HG03442 (cell line): ENCODE results near the gene NHERF1.

Source experiments
- ATAC-seq: cut with Tn5 transposase; IDR thresholded peaks from one replicate; pipeline ENCODE4 v1.9.1; 2021; ENCODE audit warnings: mild to moderate bottlenecking, moderate library complexity; ENCODE audit not compliant: unreplicated experiment

Gene NHERF1

GRCh38 chr17:74732042-74732867, 16.2 kb upstream of the NHERF1 start:
- no peak for ATAC-seq

GRCh38 chr17:74733365-74734122, 14.9 kb upstream of the NHERF1 start:
- no peak for ATAC-seq

GRCh38 chr17:74734256-74734655, 14.2 kb upstream of the NHERF1 start:
- no peak for ATAC-seq

- no peak for ATAC-seq
Observed at GRCh38 chr17:74736513-74737298, 11.7 kb upstream of the NHERF1 start, which contains the start of gene RAB37. TSS of gene RAB37 (plus strand) at chr17:74737256. CDS start at chr17:74737273, 17 bp downstream.

- no peak for ATAC-seq
Observed at GRCh38 chr17:74737299-74738050, 11.0 kb upstream of the NHERF1 start.

GRCh38 chr17:74738051-74738996, 10.1 kb upstream of the NHERF1 start:
- no peak for ATAC-seq

GRCh38 chr17:74739227-74739831, 9.1 kb upstream of the NHERF1 start:
- no peak for ATAC-seq

- no peak for ATAC-seq
Observed at GRCh38 chr17:74740173-74740572, 8.3 kb upstream of the NHERF1 start.

GRCh38 chr17:74740641-74741387, 7.6 kb upstream of the NHERF1 start:
- ATAC-seq: no peak

GRCh38 chr17:74742153-74742515, 6.3 kb upstream of the NHERF1 start:
- no peak for ATAC-seq

GRCh38 chr17:74742978-74743545, 5.4 kb upstream of the NHERF1 start:
- ATAC-seq: no peak

- ATAC-seq: no peak
Observed at GRCh38 chr17:74743755-74744154, 4.7 kb upstream of the NHERF1 start.

GRCh38 chr17:74744349-74744713, 4.1 kb upstream of the NHERF1 start:
- ATAC-seq: no peak

- ATAC-seq: no peak
Observed at GRCh38 chr17:74744714-74745547, 3.5 kb upstream of the NHERF1 start.

GRCh38 chr17:74745548-74746177, 2.8 kb upstream of the NHERF1 start:
- no peak for ATAC-seq

GRCh38 chr17:74746376-74746775, 2.1 kb upstream of the NHERF1 start:
- no peak for ATAC-seq

GRCh38 chr17:74746922-74747321, 1.5 kb upstream of the NHERF1 start:
- no peak for ATAC-seq
